ENCODE results near the gene SHBG. TPM values are rescaled to one million over a fixed set of nuclear protein-coding genes. Genes with fewer than 3 reads are reported as not detected.
"Not testable (repeated sequence)": the region's sequence is repeated elsewhere in the genome, so short reads cannot be mapped to it uniquely, and the experiment has no call there.

Gene SHBG
- total RNA-seq, 1 donor, result 0.36 TPM

DNA sequence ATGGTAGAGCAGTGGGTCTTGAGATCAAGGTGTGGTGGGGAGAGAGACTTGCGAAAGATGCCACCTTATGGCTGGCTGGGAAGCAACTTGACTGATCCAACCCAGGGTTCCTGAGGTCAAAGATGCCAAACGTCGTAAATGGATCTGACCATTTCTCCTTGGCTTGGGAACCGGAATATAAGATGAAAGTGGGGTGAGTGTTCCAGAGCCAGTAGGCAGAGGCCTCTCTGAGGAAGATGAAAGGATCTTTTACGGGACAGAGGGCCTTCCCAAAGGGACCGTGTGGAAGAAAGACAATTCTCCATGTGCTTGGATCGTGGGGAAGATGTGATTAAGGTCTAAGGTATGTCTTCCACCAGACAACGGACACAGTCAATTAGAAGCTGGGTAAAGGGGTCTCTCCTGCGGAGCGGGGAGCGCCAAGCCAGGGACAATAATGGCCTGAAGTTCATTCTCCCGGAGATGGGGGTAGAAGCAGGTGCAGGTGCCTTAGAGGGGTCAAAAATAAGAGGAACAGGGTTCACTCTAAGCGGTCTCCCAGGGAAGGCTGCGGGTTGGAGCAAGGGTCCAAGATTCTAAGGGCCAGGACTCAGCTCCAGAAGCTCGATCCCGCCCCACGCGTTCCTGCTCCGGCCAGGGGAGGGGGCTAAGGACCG, 16.0 kb upstream of the SHBG start:
- peak overlapping the region; percentile 75 for H3K4me3 ChIP-seq (ENCODE audit: low read depth, low read length)
- TF ChIP-seq, protein P1, sequence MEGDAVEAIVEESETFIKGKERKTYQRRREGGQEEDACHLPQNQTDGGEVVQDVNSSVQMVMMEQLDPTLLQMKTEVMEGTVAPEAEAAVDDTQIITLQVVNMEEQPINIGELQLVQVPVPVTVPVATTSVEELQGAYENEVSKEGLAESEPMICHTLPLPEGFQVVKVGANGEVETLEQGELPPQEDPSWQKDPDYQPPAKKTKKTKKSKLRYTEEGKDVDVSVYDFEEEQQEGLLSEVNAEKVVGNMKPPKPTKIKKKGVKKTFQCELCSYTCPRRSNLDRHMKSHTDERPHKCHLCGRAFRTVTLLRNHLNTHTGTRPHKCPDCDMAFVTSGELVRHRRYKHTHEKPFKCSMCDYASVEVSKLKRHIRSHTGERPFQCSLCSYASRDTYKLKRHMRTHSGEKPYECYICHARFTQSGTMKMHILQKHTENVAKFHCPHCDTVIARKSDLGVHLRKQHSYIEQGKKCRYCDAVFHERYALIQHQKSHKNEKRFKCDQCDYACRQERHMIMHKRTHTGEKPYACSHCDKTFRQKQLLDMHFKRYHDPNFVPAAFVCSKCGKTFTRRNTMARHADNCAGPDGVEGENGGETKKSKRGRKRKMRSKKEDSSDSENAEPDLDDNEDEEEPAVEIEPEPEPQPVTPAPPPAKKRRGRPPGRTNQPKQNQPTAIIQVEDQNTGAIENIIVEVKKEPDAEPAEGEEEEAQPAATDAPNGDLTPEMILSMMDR (IDR thresholded peaks at IDR 0.05; ENCODE audit: insufficient read depth, low read length), result no peak
- peak; percentile 43 for DNase-seq (ENCODE audit: low read depth)

DNA sequence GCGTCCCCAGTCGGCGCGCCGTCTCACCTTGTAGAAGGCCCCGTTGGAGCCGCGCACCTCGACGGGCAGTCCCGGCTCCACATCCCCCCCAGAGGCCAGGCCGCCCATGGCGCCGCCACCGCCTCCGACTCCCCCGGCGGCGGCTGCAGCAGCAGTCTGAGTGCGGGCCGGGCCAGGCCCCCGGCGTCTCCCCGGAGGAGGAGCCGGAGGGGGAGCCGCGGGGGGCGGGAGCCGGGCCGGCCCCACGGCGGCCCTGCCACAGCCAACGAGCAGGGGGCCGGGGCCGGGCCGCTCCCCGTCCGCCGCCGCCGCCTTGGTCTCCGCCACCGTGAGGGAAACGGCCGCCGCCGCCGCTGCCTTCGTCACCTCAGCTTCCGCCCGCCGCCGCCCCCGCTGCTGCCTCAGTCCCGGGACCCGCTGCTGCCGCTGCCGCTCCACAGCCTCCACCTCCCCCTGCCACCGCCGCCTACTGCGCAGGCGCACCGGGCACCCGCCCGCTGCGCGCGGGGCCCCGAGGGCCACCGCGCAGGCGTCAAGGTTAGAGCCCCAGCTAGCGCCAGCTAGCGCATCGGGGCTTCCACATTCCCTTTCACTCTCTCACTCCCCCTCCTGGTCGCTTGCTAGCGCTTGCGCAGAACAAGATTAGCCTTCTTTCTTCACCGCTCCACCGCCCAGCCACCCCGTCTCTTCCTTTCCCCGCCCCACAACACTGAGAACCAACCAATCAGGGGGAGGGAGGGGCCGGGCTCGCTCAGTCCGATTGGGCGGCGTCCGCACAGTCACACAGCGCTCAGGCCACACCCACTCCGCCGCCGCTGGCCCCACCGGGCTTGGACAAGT, 15.3 kb upstream of the SHBG start, which contains the start of gene FXR2:
FXR2 (minus strand) TSS at position 473 of the 840 bp plus-strand sequence; CDS start at position 108, 365 bp downstream.
- peak within 1 kb of the TSS; percentile 75 for H3K4me3 ChIP-seq (ENCODE audit: low read depth, low read length)
- TF ChIP-seq, protein P1 (IDR thresholded peaks at IDR 0.05; ENCODE audit: insufficient read depth, low read length), result peak; percentile 71
- peak; percentile 100 for DNase-seq (ENCODE audit: low read depth)

DNA sequence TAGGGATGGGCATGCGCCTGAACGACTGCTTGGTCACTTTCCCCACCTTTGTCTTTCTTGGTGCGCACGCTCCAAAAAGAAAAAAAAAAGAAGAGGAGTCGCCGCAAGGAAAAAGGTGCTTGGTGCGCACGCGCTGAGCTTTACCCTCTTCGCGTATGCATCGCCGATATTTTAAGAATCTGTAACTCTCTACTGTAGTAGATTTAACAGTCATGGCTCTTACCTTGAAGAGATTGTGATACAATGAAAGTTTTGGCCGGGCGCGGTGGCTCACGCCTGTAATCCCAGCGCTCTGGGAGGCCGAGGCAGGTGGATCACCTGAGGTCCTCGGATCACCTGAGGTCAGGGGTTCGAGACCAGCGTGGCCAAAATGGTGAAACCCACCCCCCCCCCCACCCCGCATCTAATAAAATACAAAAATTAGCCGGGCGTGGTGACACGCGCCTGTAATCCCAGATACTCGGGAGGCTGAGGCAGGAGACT, 14.6 kb upstream of the SHBG start:
- DNase-seq (ENCODE audit: low read depth), result no peak
- TF ChIP-seq, protein P1 (IDR thresholded peaks at IDR 0.05; ENCODE audit: insufficient read depth, low read length), result no peak
- peak overlapping the region; percentile 62 for H3K4me3 ChIP-seq (ENCODE audit: low read depth, low read length)

DNA sequence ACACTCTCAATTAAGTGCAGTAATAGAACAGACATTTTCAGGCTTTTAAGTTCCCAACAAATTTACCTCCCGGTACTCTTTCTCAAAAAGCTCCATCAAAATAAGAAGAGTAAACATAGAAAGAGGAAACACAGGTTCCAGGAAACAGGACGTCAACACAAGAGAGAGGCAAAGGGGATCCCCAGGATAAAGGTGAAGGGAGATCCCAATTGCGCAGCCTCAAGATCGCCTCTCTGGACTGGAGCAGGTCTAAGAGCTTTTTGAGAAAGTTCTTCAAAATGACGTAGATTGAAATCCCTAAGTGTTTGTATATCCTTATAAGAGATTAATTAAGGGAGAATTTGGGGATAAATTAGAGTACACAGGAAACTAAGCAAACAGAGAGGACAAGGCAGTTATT, 11.3 kb upstream of the SHBG start:
- no peak overlapping the region for H3K4me3 ChIP-seq (ENCODE audit: low read depth, low read length)
- no peak for DNase-seq (ENCODE audit: low read depth)
- TF ChIP-seq, protein P1 (IDR thresholded peaks at IDR 0.05; ENCODE audit: insufficient read depth, low read length), result no peak

DNA sequence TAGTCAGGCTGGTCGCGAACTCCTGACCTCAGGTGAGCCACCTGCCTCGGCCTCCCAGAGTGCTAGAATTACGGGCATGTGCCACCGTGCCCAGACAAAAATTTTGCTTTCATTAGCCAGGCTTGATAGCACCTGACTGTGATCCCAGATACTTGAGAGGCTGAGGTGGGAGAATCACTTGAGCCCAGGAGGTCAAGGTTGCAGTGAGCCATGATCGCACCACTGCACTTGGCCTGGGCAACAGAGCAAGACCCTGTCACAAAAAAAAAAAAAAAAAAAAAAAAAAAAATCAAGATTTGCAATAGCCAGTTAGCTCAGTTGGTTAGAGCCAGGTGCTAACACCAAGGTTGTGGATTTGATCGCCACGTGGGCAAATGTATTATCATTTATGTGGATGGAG, 9.1 kb upstream of the SHBG start:
- TF ChIP-seq, protein P1 (IDR thresholded peaks at IDR 0.05; ENCODE audit: insufficient read depth, low read length), result no peak
- DNase-seq (ENCODE audit: low read depth), result no peak
- H3K4me3 ChIP-seq (ENCODE audit: low read depth, low read length), result no peak overlapping the region

DNA sequence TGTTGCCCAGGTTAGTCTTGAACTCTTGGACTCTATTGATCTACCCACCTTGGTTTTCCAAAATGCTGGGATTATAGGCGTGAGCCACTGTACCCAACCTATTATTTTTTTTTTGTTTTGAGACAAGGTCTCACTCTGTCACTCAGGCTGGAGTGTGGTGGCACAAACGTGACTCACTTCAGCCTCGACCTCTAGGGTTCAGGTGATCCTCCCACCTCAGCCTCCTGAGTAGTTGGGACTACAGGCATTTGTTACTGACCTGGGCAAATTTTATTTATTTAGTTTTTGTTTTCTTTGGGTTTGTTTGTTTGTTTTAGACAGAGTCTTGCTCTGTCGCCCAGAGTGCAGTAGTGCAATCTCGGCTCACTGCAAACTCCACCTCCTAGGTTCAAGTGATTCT, 6.3 kb upstream of the SHBG start:
- no peak for DNase-seq (ENCODE audit: low read depth)
- TF ChIP-seq, protein P1 (IDR thresholded peaks at IDR 0.05; ENCODE audit: insufficient read depth, low read length), result no peak
- H3K4me3 ChIP-seq (ENCODE audit: low read depth, low read length), result no peak overlapping the region

DNA sequence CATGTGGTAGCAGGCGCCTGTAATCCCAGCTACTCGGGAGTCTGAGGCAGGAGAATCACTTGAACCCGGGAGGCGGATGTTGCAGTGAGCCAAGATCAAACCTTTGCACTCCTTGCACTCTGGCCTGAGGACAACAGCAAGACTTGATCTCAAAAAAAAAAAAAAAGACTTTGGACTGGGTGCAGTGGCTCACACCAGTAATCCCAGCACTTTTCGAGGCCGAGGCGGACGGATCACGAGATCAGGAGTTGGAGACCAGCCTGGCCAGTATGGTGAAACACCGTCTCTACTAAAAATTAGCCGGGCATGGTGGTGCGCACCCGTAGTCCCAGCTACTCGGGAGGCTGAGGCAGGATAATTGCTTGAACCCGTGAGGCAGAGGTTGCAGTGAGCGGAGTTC, 4.2 kb upstream of the SHBG start:
- not testable (repeated sequence) for DNase-seq (ENCODE audit: low read depth); H3K4me3 ChIP-seq (ENCODE audit: low read depth, low read length)
